Activated T-helper 1 cell treated with anti-CD3 and anti-CD28 coated beads, Interleukin-2, amount 50 U/mL, for 16 hours (primary cell): ENCODE results near the gene TTC4.
A peak's percentile ranks its signal among the peaks of the same experiment; 100 is the strongest.

Source experiments
- DNase-seq, 2 donors: peaks; one replicate each; pipeline ENCODE4 v3.0.0-alpha.2; 2020; ENCODE audit warnings: low read depth in 1 of 2, low spot score in 1 of 2

TTC4 gene

GRCh38 chr1:54715493-54716298 is at the start of gene TTC4:
Gene TTC4 (plus strand): TSS chr1:54715861. CDS start chr1:54715909, 48 bp downstream.
- DNase-seq: peak; percentile 62 to 76

- no peak for DNase-seq
Measured at GRCh38 chr1:54666333-54666732, 49.3 kb upstream of the TTC4 start.

GRCh38 chr1:54667797-54668196 is 47.9 kb upstream of the TTC4 start:
- no peak for DNase-seq

GRCh38 chr1:54668567-54668966 is 47.1 kb upstream of the TTC4 start:
- no peak for DNase-seq

DNA sequence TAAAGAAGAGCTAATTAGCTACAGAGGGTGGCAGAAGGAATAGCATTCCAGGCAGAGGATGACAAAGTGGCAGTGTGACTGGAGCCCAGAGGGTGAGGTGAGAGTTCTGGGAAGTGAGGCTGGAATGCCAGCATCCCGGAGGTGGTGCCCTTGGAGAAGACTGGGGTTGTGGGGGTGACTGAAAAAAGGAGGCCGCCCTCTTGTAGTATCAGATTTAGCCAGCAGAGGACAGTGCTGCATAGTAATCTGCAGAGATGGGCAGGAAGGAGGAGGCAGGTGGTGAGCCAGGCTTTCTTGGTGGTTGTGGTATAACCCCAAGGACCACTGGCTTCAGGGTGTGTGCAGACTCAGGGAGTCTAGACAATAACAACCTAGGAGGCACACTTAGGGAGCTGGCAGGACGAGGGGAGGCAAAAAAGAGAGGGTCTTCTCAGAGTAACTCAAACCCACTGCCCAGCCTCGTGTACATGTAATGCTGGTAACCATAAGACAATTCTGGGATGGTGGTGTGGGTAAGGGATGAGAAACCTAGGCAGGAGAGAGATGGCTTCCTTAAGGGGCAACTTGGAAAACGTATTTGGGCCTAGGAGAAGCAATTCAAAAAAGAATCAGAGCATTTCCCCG is 43.6 kb upstream of the TTC4 start:
- peak; percentile 32 to 36 for DNase-seq

- DNase-seq: no peak
Measured at GRCh38 chr1:54678776-54679643, 36.7 kb upstream of the TTC4 start.

GRCh38 chr1:54679706-54680105 is 36.0 kb upstream of the TTC4 start:
- no peak for DNase-seq

GRCh38 chr1:54680387-54680786 is 35.3 kb upstream of the TTC4 start:
- no peak for DNase-seq

- no peak for DNase-seq
Measured at GRCh38 chr1:54681358-54681757, 34.3 kb upstream of the TTC4 start.

GRCh38 chr1:54683453-54683852 is 32.2 kb upstream of the TTC4 start:
- no peak for DNase-seq

DNA sequence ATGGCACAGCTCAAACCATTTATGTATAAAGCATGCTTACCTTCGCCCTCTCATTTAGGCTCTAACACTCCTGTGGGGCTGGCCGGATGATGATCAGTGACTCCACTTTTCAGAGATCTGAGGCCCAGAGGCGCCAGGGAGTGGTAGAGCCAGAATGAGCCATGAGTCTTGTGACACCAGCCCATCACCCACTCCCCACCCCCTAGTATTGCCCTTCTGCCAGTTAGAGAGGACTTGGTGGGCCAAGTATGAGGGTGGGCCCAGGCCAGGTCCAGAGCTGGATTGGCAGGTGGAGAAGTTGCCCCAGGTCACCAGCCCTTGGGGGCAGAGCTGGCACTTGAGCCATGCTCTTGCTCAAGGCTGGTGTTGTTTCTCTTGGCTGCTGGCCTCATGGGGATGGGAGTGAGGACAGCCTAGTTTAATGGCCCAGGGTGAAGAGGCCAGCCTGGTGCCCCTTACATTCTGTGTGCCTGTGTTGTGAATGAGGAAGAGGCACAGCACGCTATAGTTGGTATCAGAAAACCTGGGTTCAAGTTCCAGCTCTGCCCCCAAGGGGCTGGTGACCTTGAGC is 30.2 kb upstream of the TTC4 start:
- no peak for DNase-seq

- no peak for DNase-seq
Measured at GRCh38 chr1:54686155-54686554, 29.5 kb upstream of the TTC4 start.

GRCh38 chr1:54694771-54695170 is 20.9 kb upstream of the TTC4 start:
- no peak for DNase-seq

DNA sequence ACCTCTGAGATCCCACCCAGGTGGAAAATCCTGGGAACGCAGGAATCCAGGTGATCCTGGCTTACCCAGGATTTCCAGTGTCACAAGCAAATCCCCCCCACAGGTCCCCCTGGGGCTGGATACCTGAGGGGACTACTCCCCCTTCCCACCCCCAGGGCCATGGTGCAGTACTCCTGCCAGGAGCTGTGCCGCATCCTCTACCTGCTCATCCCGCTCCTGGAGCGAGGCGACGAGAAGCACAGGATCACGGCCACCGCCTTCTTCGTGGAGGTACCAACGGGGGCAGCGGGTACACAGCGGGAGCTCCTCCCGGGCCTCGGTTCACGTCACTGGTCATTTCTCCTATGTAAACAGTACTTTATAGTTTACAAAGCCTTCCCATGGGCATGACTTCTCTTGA is 20.4 kb upstream of the TTC4 start:
- DNase-seq: no peak

- DNase-seq: no peak
Measured at GRCh38 chr1:54695764-54696163, 19.9 kb upstream of the TTC4 start.

GRCh38 chr1:54696262-54696661 is 19.4 kb upstream of the TTC4 start:
- DNase-seq: no peak

GRCh38 chr1:54697896-54698295 is 17.8 kb upstream of the TTC4 start:
- no peak for DNase-seq

- DNase-seq: no peak
Measured at GRCh38 chr1:54698346-54698745, 17.3 kb upstream of the TTC4 start.

DNA sequence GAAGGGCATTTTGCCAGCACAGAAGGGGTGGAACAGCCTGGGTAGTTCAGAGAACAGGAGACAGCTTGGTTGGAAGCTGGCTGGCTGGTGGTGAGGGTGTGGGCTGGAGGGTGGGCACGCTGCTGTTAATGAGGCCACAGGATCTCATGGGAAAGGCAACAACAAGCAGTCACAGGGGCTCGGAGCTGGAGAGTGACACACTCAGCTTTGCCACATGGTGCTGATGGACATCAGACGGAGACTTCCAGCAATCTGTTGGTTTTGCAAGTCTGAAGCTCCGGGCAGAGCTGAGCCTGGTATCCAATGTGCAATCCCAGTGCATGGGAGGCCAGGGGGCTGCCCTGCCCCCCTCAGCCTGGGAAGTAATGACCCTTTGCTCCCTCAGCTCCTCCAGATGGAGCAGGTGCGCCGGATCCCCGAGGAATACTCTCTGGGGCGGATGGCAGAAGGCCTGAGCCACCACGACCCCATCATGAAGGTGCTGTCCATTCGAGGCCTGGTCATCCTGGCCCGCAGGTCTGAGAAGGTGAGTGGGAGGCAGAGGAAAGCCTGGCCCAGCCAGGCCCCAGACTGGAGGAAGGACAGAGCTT is 15.6 kb upstream of the TTC4 start:
- no peak for DNase-seq

- DNase-seq: no peak
Measured at GRCh38 chr1:54701066-54701465, 14.6 kb upstream of the TTC4 start.

- DNase-seq: no peak
Measured at GRCh38 chr1:54701996-54702395, 13.7 kb upstream of the TTC4 start.
